Measurements from ENCODE around the gene COBL. TPM values are rescaled to one million over a fixed set of nuclear protein-coding genes. Genes with fewer than 3 reads are reported as not detected.

Gene COBL
- total and polyA plus RNA-seq, 2 of the 8 experiments (the other 6 are each of a cell fraction or from before 2014, with no cell fraction given) = 13.8 to 40.4 TPM

- Histone ChIP-seq H2BK15ac (ENCODE audit: low read length) (no peak overlapping the region), H3K23ac (ENCODE audit: insufficient read length) (no peak overlapping the region), H3K9ac (replicated peaks in 1 of 4; ENCODE audit: extremely low read depth in 1 of 4, low read depth in 3 of 4, low read length in 3 of 4) (no peak overlapping the region), H3K14ac (ENCODE audit: insufficient read length) (no peak overlapping the region), H3K4me3 (ENCODE audit: extremely low read depth in 1 of 4, insufficient read depth in 2 of 4, low read depth in 3 of 4, low read length in 4 of 4) (no peak overlapping the region), H4K8ac (ENCODE audit: extremely low read depth, insufficient read depth, low read length) (no peak overlapping the region), H2AFZ (ENCODE audit: low read length) (no peak overlapping the region), H3K79me2 (ENCODE audit: control insufficient read depth in 1 of 2, insufficient read depth in 2 of 2, low read length in 2 of 2) (no peaks in the 10 kb centered on the region), H2BK120ac (replicated peaks; ENCODE audit: low read depth, low read length) (no peak overlapping the region), H3K18ac (ENCODE audit: extremely low read depth, low read length) (no peak overlapping the region), H3K23me2 (ENCODE audit: low read depth, low read length) (no peaks in the 10 kb centered on the region), H4K91ac (replicated peaks; ENCODE audit: insufficient read length, low read length) (no peak overlapping the region), H3K27me3 (replicated peaks in 1 of 4; ENCODE audit: control insufficient read depth in 3 of 4, extremely low read depth in 1 of 4, insufficient read depth in 3 of 4, low read length in 3 of 4) (no peaks in the 10 kb centered on the region), H2BK12ac (ENCODE audit: low read depth, low read length) (no peak overlapping the region), H3K4me1 (replicated peaks in 1 of 4; ENCODE audit: control insufficient read depth in 3 of 4, insufficient read depth in 4 of 4, low read length in 3 of 4) (no peaks in the 10 kb centered on the region), H3K56ac (replicated peaks; ENCODE audit: insufficient read length, low read depth, low read length) (no peak overlapping the region), H3K36me3 (ENCODE audit: control insufficient read depth in 2 of 4, insufficient read depth in 4 of 4, low read length in 3 of 4) (no peaks in the 10 kb centered on the region), H3K4me2 (ENCODE audit: insufficient read depth in 1 of 2, low read depth in 2 of 2, low read length in 2 of 2) (no peak overlapping the region), H2BK5ac (ENCODE audit: low read depth, low read length) (no peak overlapping the region), H3K9me3 (ENCODE audit: insufficient read depth in 2 of 2, low read depth in 1 of 2, low read length in 1 of 2) (peaks cover 0 to 8% of the 10 kb centered on the region in 2 experiments; a peak in 1 of 4 replicates), H4K5ac (ENCODE audit: insufficient read length, low read depth, low read length) (no peak overlapping the region), H3K4ac (replicated peaks; ENCODE audit: insufficient read length, low read depth, low read length) (no peak overlapping the region), H4K20me1 (replicated peaks in 1 of 2; ENCODE audit: control insufficient read depth in 1 of 2, insufficient read depth in 2 of 2, low read length in 2 of 2) (no peaks in the 10 kb centered on the region), H3K27ac (ENCODE audit: low read depth, low read length) (no peak overlapping the region), H3K79me1 (ENCODE audit: low read depth, low read length) (no peaks in the 10 kb centered on the region), H2BK20ac (ENCODE audit: low read length) (no peak overlapping the region), H2AK5ac (ENCODE audit: low read depth, low read length) (no peak overlapping the region)
- ChIA-PET POLR2A (ENCODE audit: partially characterized antibody) (interaction anchor here (3.1 kb wide), 1 partner anchor 11 kb away, joined by 11 read pairs; no protein-coding TSS in a partner anchor), CTCF (ENCODE audit: partially characterized antibody) (interaction anchor here (1.1 to 1.2 kb wide), 3 partner anchors 33 to 268 kb away, joined by 3 to 5 read pairs (median 4); no protein-coding TSS in a partner anchor)
- TF ChIP-seq BRCA1 (IDR thresholded peaks at IDR 0.05; ENCODE audit: low read depth, low read length) (no peak), TCF12 (IDR thresholded peaks at IDR 0.05; ENCODE audit: low read depth, low read length) (no peak), SIRT6 (IDR thresholded peaks at IDR 0.05; ENCODE audit: low read length) (no peak), USF2 (IDR thresholded peaks at IDR 0.05; ENCODE audit: low read length) (no peak), TEAD4 (IDR thresholded peaks at IDR 0.05; ENCODE audit: low read depth, low read length) (no peak), BACH1 (IDR thresholded peaks at IDR 0.05; ENCODE audit: low read length) (no peak), ZNF274 (IDR thresholded peaks at IDR 0.05; ENCODE audit: borderline replicate concordance, extremely low read depth, low read length) (no peak), NRF1 (IDR thresholded peaks at IDR 0.05; ENCODE audit: low read depth, low read length) (no peak), TBP (IDR thresholded peaks at IDR 0.05; ENCODE audit: low read depth, low read length) (no peak), TAF1 (IDR thresholded peaks at IDR 0.05; ENCODE audit: low read depth, low read length) (no peak), GABPA (IDR thresholded peaks at IDR 0.05; ENCODE audit: borderline replicate concordance, insufficient read depth, low read length) (no peak), MAX (IDR thresholded peaks at IDR 0.05) (no peak)
- WGBS, 2 experiments (ENCODE audit: extremely low coverage in 1 of 2, insufficient coverage in 1 of 2, insufficient read length in 1 of 2, insufficient replicate concordance in 2 of 2, low coverage in 1 of 2, low lambda C conversion rate in 2 of 2, missing lambda C conversion rate in 1 of 2) = 85% methylated on average over 1 of the region's 1 CpG; no CpG with 5 or more reads in 1 of the 2 experiments
- no peak for FAIRE-seq
- DNase-seq (ENCODE audit: low read depth in 1 of 2, low spot score in 2 of 2) = no peak
Observed at GRCh38 chr7:51101111-51101757, 215.4 kb downstream of the COBL start.
